H1 (cell line): ENCODE measurements around the gene TMEM255A.

Experiments used
- ATF3 ChIP-seq: IDR thresholded peaks from 2 replicates; pipeline ENCODE4 v1.6.1; 2011; ENCODE audit warnings: low read depth, mild to moderate bottlenecking, low read length; ENCODE audit not compliant: insufficient read depth
- BCL11A ChIP-seq, 2 experiments: IDR thresholded peaks; one replicate each; pipeline ENCODE4 v1.6.1; 2011; ENCODE audit warnings: low read depth in 2 of 2, low read length in 2 of 2, mild to moderate bottlenecking in 2 of 2
- CBX5 ChIP-seq: fragments of 300-800, 300-1000 bp; sonication (generic); IDR thresholded peaks from 2 replicates; pipeline ENCODE4 v1.7.1; 2016; ENCODE audit warnings: antibody characterized with exemption, low read length, low read depth
- CEBPB ChIP-seq: IDR thresholded peaks from 2 replicates; pipeline ENCODE4 v1.6.1; 2012; ENCODE audit warnings: low read depth, low read length
- CTCF ChIP-seq, 3 experiments: IDR thresholded peaks; 1 replicate in 2 of 3; 2 replicates in 1 of 3; pipeline versions ENCODE4 v1.5.1 to v1.6.1; 2011; ENCODE audit warnings: low read length in 3 of 3, mild to moderate bottlenecking in 3 of 3, inconsistent platforms in 2 of 3, low read depth in 1 of 3, moderate library complexity in 1 of 3; ENCODE audit not compliant: insufficient read depth in 1 of 3; ENCODE audit errors: control extremely low read depth in 1 of 3
- EGR1 ChIP-seq: IDR thresholded peaks from 2 replicates; pipeline ENCODE4 v1.6.1; 2011; ENCODE audit warnings: low read depth, low read length, borderline replicate concordance
- GABPA ChIP-seq: IDR thresholded peaks from 2 replicates; pipeline ENCODE4 v1.6.1; 2011; ENCODE audit warnings: mild to moderate bottlenecking, low read length, moderate library complexity, borderline replicate concordance; ENCODE audit not compliant: insufficient read depth
- HDAC6 ChIP-seq: IDR thresholded peaks from one replicate; pipeline ENCODE4 v1.7.1; 2012; ENCODE audit warnings: low read depth, mild to moderate bottlenecking, inconsistent platforms, low read length, moderate library complexity
- KDM1A ChIP-seq: fragments of 200-600, 300-600 bp; sonication (generic); IDR thresholded peaks from 2 replicates; pipeline ENCODE4 v1.7.1; 2016; ENCODE audit warnings: mild to moderate bottlenecking, low read length, borderline replicate concordance
- POLR2A ChIP-seq, 2 experiments: IDR thresholded peaks; 1 replicate in 1 of 2; 2 replicates in 1 of 2; pipeline ENCODE4 v1.6.1; 2011; ENCODE audit warnings: low read depth in 2 of 2, low read length in 2 of 2, mild to moderate bottlenecking in 2 of 2; ENCODE audit errors: control extremely low read depth in 1 of 2
- RAD21 ChIP-seq, 2 experiments: IDR thresholded peaks in 1 of 2; conservative IDR thresholded peaks in 1 of 2; 2 replicates each; pipeline ENCODE4 v1.6.1; 2011; ENCODE audit warnings: low read depth in 2 of 2, low read length in 2 of 2, improper control_type of control experiment in 1 of 2, inconsistent platforms in 1 of 2, mild to moderate bottlenecking in 1 of 2, moderate library complexity in 1 of 2
- TCF12 ChIP-seq: IDR thresholded peaks from 2 replicates; pipeline ENCODE4 v1.6.1; 2011; ENCODE audit warnings: low read depth, mild to moderate bottlenecking, low read length
- ZNF274 ChIP-seq: IDR thresholded peaks from 2 replicates; pipeline ENCODE4 v1.7.0; 2012; ENCODE audit warnings: low read length, borderline replicate concordance; ENCODE audit errors: extremely low read depth

GRCh38 chrX:120308959-120309872 is 2.0 kb downstream of the TMEM255A start:
- TF ChIP-seq ATF3 (no peak), RAD21 (IDR thresholded peaks at IDR 0.05 in 1 of 2, conservative IDR thresholded peaks at IDR 0.05 in 1 of 2; ENCODE audit: low read depth in 2 of 2, low read length in 2 of 2) (peak in 1 of 2 experiments; percentile 13; a peak in 1 of 4 replicates), CBX5 (no peak), HDAC6 (no peak), ZNF274 (no peak), TCF12 (no peak), CEBPB (no peak), EGR1 (no peak), BCL11A (IDR thresholded peaks at IDR 0.05; ENCODE audit: low read depth in 2 of 2, low read length in 2 of 2) (no peak), KDM1A (no peak), POLR2A (IDR thresholded peaks at IDR 0.05; ENCODE audit: control extremely low read depth in 1 of 2, low read depth in 2 of 2, low read length in 2 of 2) (no peak), GABPA (no peak), CTCF (IDR thresholded peaks at IDR 0.05; ENCODE audit: control extremely low read depth in 1 of 3, insufficient read depth in 1 of 3, low read depth in 1 of 3, low read length in 3 of 3) (peak; percentile 42 to 80 (median 72); a peak in 3 of 4 replicates)
